Cerebellar nuclear complex (tissue), 1 donor: ENCODE measurements around the gene VWC2.

Source experiments
- DNase-seq, 2 experiments: peaks; one replicate each; lab custom pipeline; 2025; lab: John Stamatoyannopoulos, UW

The VWC2 gene

GRCh38 chr7:49937608-49938007 lies 164.2 kb downstream of the VWC2 start:
- DNase-seq = no peak
